Measurements from ENCODE around the gene PSMC1. TPM values are rescaled to one million over a fixed set of nuclear protein-coding genes. Genes with fewer than 3 reads are reported as not detected.

The PSMC1 gene
- 69.8 TPM for total RNA-seq

DNA sequence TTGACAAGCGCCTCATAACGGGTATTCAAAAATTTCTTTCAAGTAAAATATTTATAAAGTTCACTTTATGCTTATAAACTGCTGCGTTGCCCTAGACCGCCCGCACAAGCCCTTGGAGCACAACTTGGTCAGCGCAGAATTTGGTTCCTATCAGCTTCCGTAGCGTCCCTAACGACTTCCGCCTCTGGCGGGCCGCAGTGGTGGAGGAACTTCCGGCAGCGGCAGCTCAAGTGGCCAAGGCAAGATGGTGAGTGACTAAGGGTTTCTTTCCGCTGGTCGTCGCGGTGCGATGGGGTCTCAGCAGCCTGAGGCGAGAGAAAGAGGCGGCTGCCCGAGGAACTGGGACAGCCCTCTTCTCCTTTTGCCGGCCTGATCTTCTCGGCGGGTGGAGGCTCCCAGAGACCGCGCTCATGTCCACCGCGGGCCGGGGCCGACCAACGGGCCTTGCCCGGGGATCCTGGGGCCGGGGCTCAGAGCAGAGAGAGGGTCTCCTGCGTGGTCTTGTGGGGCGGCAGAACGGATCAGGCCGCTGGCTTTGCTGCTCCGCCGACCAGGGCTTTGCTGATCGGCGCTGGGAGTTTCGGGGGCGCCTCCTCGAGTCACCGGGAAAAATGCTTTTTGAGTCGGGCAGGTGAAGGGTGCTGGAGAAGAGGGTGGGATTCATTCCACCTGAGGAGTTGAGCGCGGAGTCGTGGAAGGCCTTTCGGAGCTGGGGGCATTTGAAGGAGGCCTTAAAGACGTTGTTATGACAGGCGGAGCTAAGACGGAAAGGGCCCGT is at the start of gene PSMC1:
TSS of gene PSMC1 (plus strand) at position 200 of the 778 bp plus-strand sequence. CDS start at position 245, 45 bp downstream.

Other genes starting within 250 kb of the PSMC1 start
- gene KCNK13, start 194.6 kb upstream of the PSMC1 start, total RNA-seq: 0.64 TPM
- gene NRDE2, start 75.4 kb downstream of the PSMC1 start, total RNA-seq: 22.1 TPM
- 305 TPM for gene CALM1, start 140.5 kb downstream of the PSMC1 start, total RNA-seq

Data from metanephros (tissue), 1 donor.